GM19452 (cell line): ENCODE measurements around the gene ADTRP.

Source experiments
- ATAC-seq: cut with Tn5 transposase; IDR thresholded peaks from one replicate; pipeline ENCODE4 v1.9.1; 2021; ENCODE audit not compliant: unreplicated experiment

The ADTRP gene

GRCh38 chr6:11668455-11668854 lies 110.1 kb downstream of the ADTRP start:
- no peak for ATAC-seq

GRCh38 chr6:11667876-11668275 lies 110.7 kb downstream of the ADTRP start:
- ATAC-seq = no peak

GRCh38 chr6:11665604-11666326 lies 112.8 kb downstream of the ADTRP start:
- no peak for ATAC-seq
